HUES64 (cell line): Measurements from ENCODE around the gene HOXB3.

Source experiments
- H3K27ac ChIP-seq: 2 replicates; pipeline ENCODE4 v1.7.0; 2013; ENCODE audit warnings: low read depth, low read length, inconsistent platforms
- H3K27me3 ChIP-seq: 2 replicates; pipeline ENCODE4 v1.6.1; 2013; ENCODE audit warnings: mild to moderate bottlenecking, low read length; ENCODE audit not compliant: insufficient read depth
- H3K36me3 ChIP-seq: 2 replicates; pipeline ENCODE4 v1.6.1; 2013; ENCODE audit warnings: mild to moderate bottlenecking, low read length; ENCODE audit not compliant: insufficient read depth
- H3K4me1 ChIP-seq: 2 replicates; pipeline ENCODE4 v1.6.1; 2013; ENCODE audit warnings: mild to moderate bottlenecking, low read length, moderate library complexity; ENCODE audit not compliant: insufficient read depth
- H3K4me3 ChIP-seq: 2 replicates; pipeline ENCODE4 v1.5.1; 2013; ENCODE audit warnings: mild to moderate bottlenecking, low read length, moderate library complexity
- H3K9ac ChIP-seq: 2 replicates; pipeline ENCODE4 v1.6.1; 2013; ENCODE audit warnings: mild to moderate bottlenecking, low read depth, low read length
- H3K9me3 ChIP-seq: 2 replicates; pipeline ENCODE4 v1.6.1; 2013; ENCODE audit warnings: low read depth, low read length; ENCODE audit not compliant: insufficient read depth
- WGBS: fragments of 150-250, 120-280 bp; methylation state at CpG from one replicate; pipeline ENCODE4 v1.1.7; 2013; ENCODE audit warnings: missing lambda C conversion rate; 5-methylcytosine and 5-hydroxymethylcytosine counted together

Gene HOXB3

GRCh38 chr17:48630925-48631692 is 41.1 kb upstream of the HOXB3 start:
- peaks cover 7% of the 10 kb centered on the region; the same call in 1 of the 2 replicates for H3K4me1 ChIP-seq
- no peak overlapping the region for H3K4me3 ChIP-seq
- H3K27me3 ChIP-seq, result peaks cover 100% of the 10 kb centered on the region
- H3K36me3 ChIP-seq, result no peaks in the 10 kb centered on the region
- WGBS, result 26% methylated on average over 14 of the region's 15 CpGs
- H3K9ac ChIP-seq, result no peak overlapping the region
- H3K27ac ChIP-seq, result no peak overlapping the region
- H3K9me3 ChIP-seq, result no peaks in the 10 kb centered on the region

GRCh38 chr17:48630009-48630924 is 40.2 kb upstream of the HOXB3 start:
- H3K9ac ChIP-seq, result no peak overlapping the region
- H3K36me3 ChIP-seq, result no peaks in the 10 kb centered on the region
- 36% methylated on average over 13 of the region's 15 CpGs for WGBS
- no peaks in the 10 kb centered on the region for H3K9me3 ChIP-seq
- H3K27ac ChIP-seq, result no peak overlapping the region
- H3K27me3 ChIP-seq, result peaks cover 100% of the 10 kb centered on the region
- peaks cover 11% of the 10 kb centered on the region; the same call in 1 of the 2 replicates for H3K4me1 ChIP-seq
- H3K4me3 ChIP-seq, result no peak overlapping the region

- WGBS, result 14% methylated on average over 5 of the region's 5 CpGs
- H3K27ac ChIP-seq, result no peak overlapping the region
- H3K9ac ChIP-seq, result no peak overlapping the region
- no peaks in the 10 kb centered on the region for H3K9me3 ChIP-seq
- H3K4me1 ChIP-seq, result peaks cover 11% of the 10 kb centered on the region; the same call in 1 of the 2 replicates
- H3K27me3 ChIP-seq, result peaks cover 100% of the 10 kb centered on the region
- H3K4me3 ChIP-seq, result no peak overlapping the region
- H3K36me3 ChIP-seq, result no peaks in the 10 kb centered on the region
Observed at GRCh38 chr17:48629411-48629759, 39.3 kb upstream of the HOXB3 start.

- peaks cover 11% of the 10 kb centered on the region; the same call in 1 of the 2 replicates for H3K4me1 ChIP-seq
- no peaks in the 10 kb centered on the region for H3K9me3 ChIP-seq
- H3K27ac ChIP-seq, result no peak overlapping the region
- H3K36me3 ChIP-seq, result no peaks in the 10 kb centered on the region
- H3K9ac ChIP-seq, result no peak overlapping the region
- peaks cover 100% of the 10 kb centered on the region for H3K27me3 ChIP-seq
- 20% methylated on average over 5 of the region's 5 CpGs for WGBS
- no peak overlapping the region for H3K4me3 ChIP-seq
Observed at GRCh38 chr17:48628649-48629410, 38.8 kb upstream of the HOXB3 start.

GRCh38 chr17:48627623-48628521 is 37.8 kb upstream of the HOXB3 start:
- Histone ChIP-seq H3K4me1 (peaks cover 11% of the 10 kb centered on the region; the same call in 1 of the 2 replicates), H3K9me3 (no peaks in the 10 kb centered on the region), H3K27ac (no peak overlapping the region), H3K36me3 (no peaks in the 10 kb centered on the region), H3K27me3 (peaks cover 100% of the 10 kb centered on the region), H3K4me3 (no peak overlapping the region), H3K9ac (no peak overlapping the region)
- WGBS, result 12% methylated on average over 27 of the region's 27 CpGs

GRCh38 chr17:48627118-48627597 is 37.1 kb upstream of the HOXB3 start:
- Histone ChIP-seq H3K27ac (no peak overlapping the region), H3K9me3 (no peaks in the 10 kb centered on the region), H3K4me1 (peaks cover 8% of the 10 kb centered on the region; the same call in 1 of the 2 replicates), H3K4me3 (no peak overlapping the region), H3K36me3 (no peaks in the 10 kb centered on the region), H3K9ac (no peak overlapping the region), H3K27me3 (peaks cover 100% of the 10 kb centered on the region)
- 4% methylated on average over 4 of the region's 5 CpGs for WGBS

GRCh38 chr17:48626245-48627117 is 36.4 kb upstream of the HOXB3 start, which contains the start of gene HOXB9:
Gene HOXB9 (minus strand): TSS chr17:48626358. CDS start chr17:48626269, 89 bp downstream.
- H3K27ac ChIP-seq, result no peak within 1 kb of the TSS
- no peaks in the 10 kb centered on the region for H3K36me3 ChIP-seq
- H3K27me3 ChIP-seq, result peaks cover 100% of the 10 kb centered on the region
- H3K9ac ChIP-seq, result no peak within 1 kb of the TSS
- 2% methylated on average over 41 of the region's 50 CpGs for WGBS
- peak within 1 kb of the TSS; percentile 12; the same call in 1 of the 2 replicates for H3K4me3 ChIP-seq
- peaks cover 8% of the 10 kb centered on the region; the same call in 1 of the 2 replicates for H3K4me1 ChIP-seq
- H3K9me3 ChIP-seq, result no peaks in the 10 kb centered on the region

GRCh38 chr17:48625495-48626244 is 35.6 kb upstream of the HOXB3 start:
- H3K27ac ChIP-seq, result no peak overlapping the region

More at GRCh38 chr17:48625495-48626244, 35.6 kb upstream of the HOXB3 start:
- under 1% methylated on average over 69 of the region's 69 CpGs for WGBS
- Histone ChIP-seq H3K9me3 (0 out of 2 replicates have a peak, but pooled peaks cover 3% of the 10 kb centered on the region), H3K9ac (no peak overlapping the region), H3K36me3 (no peaks in the 10 kb centered on the region), H3K27me3 (peaks cover 100% of the 10 kb centered on the region), H3K4me1 (peaks cover 8% of the 10 kb centered on the region; the same call in 1 of the 2 replicates), H3K4me3 (peak overlapping the region; percentile 12; the same call in 1 of the 2 replicates)
